ENCODE measurements around the gene SDHAF4.
"Not testable (repeated sequence)": the region's sequence is repeated elsewhere in the genome, so short reads cannot be mapped to it uniquely, and the experiment has no call there.

DNA sequence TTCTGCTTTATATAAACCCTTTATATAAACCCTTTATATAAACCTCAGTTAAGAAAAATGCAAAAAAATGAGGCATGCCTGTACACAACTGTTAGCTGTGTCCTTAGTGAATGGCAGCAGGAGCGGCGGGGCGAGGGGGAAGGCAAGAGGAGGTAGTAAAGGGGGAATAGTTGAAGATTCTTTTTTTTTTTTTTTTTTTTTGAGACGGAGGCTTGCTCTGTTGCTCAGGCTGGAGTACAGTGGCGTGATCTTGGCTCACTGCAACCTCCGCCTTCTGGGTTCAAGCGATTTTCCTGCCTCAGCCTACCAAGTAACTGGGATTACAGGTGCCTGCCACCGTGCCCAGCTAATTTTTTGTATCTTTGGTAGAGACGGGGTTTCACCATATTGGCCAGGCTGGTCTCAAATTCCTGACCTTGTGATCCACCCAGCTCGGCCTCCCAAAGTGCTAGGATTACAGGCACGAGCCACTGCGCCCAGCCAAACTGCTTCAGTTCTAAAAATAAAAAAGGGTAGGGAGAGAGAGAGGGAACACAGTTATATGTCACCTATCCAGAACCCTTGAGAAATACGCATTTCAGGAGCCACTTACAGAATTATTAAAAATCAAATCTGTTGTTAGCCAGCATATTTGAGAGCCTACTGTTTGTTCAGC is 14.3 kb upstream of the SDHAF4 start:
- TF ChIP-seq POLR2A (IDR thresholded peaks at IDR 0.05; ENCODE audit: low read depth, low read length); POLR2AphosphoS5 (IDR thresholded peaks at IDR 0.05; ENCODE audit: insufficient read depth, low read depth, low read length); GATA2 (IDR thresholded peaks at IDR 0.05; ENCODE audit: insufficient read depth, insufficient read length, low read depth, low read length); MYC (IDR thresholded peaks at IDR 0.05; ENCODE audit: low read depth, low read length); EZH2 (IDR thresholded peaks at IDR 0.05; ENCODE audit: borderline replicate concordance, low read depth, low read length, severe bottlenecking); JUN (IDR thresholded peaks at IDR 0.05; ENCODE audit: borderline replicate concordance, insufficient read depth, insufficient read length, low read depth); FOS (IDR thresholded peaks at IDR 0.05; ENCODE audit: borderline replicate concordance, insufficient read depth, low read length): not testable (repeated sequence)
- TF ChIP-seq, protein P1, sequence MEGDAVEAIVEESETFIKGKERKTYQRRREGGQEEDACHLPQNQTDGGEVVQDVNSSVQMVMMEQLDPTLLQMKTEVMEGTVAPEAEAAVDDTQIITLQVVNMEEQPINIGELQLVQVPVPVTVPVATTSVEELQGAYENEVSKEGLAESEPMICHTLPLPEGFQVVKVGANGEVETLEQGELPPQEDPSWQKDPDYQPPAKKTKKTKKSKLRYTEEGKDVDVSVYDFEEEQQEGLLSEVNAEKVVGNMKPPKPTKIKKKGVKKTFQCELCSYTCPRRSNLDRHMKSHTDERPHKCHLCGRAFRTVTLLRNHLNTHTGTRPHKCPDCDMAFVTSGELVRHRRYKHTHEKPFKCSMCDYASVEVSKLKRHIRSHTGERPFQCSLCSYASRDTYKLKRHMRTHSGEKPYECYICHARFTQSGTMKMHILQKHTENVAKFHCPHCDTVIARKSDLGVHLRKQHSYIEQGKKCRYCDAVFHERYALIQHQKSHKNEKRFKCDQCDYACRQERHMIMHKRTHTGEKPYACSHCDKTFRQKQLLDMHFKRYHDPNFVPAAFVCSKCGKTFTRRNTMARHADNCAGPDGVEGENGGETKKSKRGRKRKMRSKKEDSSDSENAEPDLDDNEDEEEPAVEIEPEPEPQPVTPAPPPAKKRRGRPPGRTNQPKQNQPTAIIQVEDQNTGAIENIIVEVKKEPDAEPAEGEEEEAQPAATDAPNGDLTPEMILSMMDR (IDR thresholded peaks at IDR 0.05; ENCODE audit: extremely low read depth in 1 of 2, insufficient read depth in 1 of 2, low read depth in 1 of 2, low read length in 2 of 2) = not testable (repeated sequence)
- TF ChIP-seq, protein P2, sequence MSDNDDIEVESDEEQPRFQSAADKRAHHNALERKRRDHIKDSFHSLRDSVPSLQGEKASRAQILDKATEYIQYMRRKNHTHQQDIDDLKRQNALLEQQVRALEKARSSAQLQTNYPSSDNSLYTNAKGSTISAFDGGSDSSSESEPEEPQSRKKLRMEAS (IDR thresholded peaks at IDR 0.05; ENCODE audit: insufficient read depth, insufficient read length) = not testable (repeated sequence)

Data from endothelial cell of umbilical vein (primary cell).